PC-9 (cell line): ENCODE data around the gene AMDHD1. TPM values are rescaled to one million over a fixed set of nuclear protein-coding genes. Genes with fewer than 3 reads are reported as not detected.
A peak's percentile ranks its signal among the peaks of the same experiment; 100 is the strongest.

Source experiments
- BruUV-seq: library from RNA; stranded (reverse); fragments of 400-500 nt; replicated peaks from 2 replicates; lab custom pipeline; 2021; lab: Mats Ljungman, UMichigan
- CTCF ChIA-PET: fragments of 300-600 bp; sonication (Branson Sonifier 250); formaldehyde crosslinking; loops from one replicate; lab custom pipeline; 2022; ENCODE audit warnings: antibody characterized with exemption; lab: Charles Lee
- POLR2A ChIA-PET: fragments of 300-600 bp; sonication (Branson Sonifier 250); formaldehyde crosslinking; loops from one replicate; lab custom pipeline; 2022; ENCODE audit warnings: antibody characterized with exemption; ENCODE audit not compliant: unreplicated experiment; lab: Charles Lee
- DNase-seq, 2 experiments: peaks; one replicate each; pipeline versions ENCODE4 v3.0.0 to v3.0.0-alpha.2; 2015 to 2022; ENCODE audit warnings: mixed read lengths in 1 of 2
- H2AFZ ChIP-seq: fragments of 200-600 bp; sonication (generic); 2 replicates; pipeline ENCODE4 v1.8.1; 2017; ENCODE audit warnings: antibody characterized with exemption
- H3F3A ChIP-seq: fragments of 200-600 bp; sonication (generic); 2 replicates; pipeline ENCODE4 v1.8.1; 2017; ENCODE audit warnings: antibody characterized with exemption, mild to moderate bottlenecking, low read depth; ENCODE audit not compliant: insufficient read depth
- H3K27ac ChIP-seq: fragments of 200-600 bp; sonication (generic); 2 replicates; pipeline ENCODE4 v1.6.1; 2016; ENCODE audit warnings: mixed run types
- H3K27me3 ChIP-seq: fragments of 200-600 bp; sonication (generic); 2 replicates; pipeline ENCODE4 v1.6.1; 2016; ENCODE audit warnings: low read depth, mixed run types; ENCODE audit not compliant: insufficient read depth
- H3K36me3 ChIP-seq: fragments of 200-600 bp; sonication (generic); 2 replicates; pipeline ENCODE4 v1.6.1; 2016; ENCODE audit warnings: low read depth, mixed run types
- H3K4me1 ChIP-seq: fragments of 200-600 bp; sonication (generic); replicated peaks from 2 replicates; pipeline ENCODE4 v1.6.1; 2016; ENCODE audit warnings: mixed run types; ENCODE audit not compliant: insufficient read depth
- H3K4me2 ChIP-seq: fragments of 200-600 bp; sonication (generic); 2 replicates; pipeline ENCODE4 v1.6.1; 2017; ENCODE audit warnings: mixed run types
- H3K4me3 ChIP-seq: fragments of 200-600 bp; sonication (generic); 2 replicates; pipeline ENCODE4 v1.6.1; 2016; ENCODE audit warnings: mixed run types
- H3K79me2 ChIP-seq: fragments of 200-600 bp; sonication (generic); 2 replicates; pipeline ENCODE4 v1.6.1; 2017; ENCODE audit warnings: low read depth, mixed run types
- H3K9me2 ChIP-seq: fragments of 200-600 bp; sonication (generic); 2 replicates; pipeline ENCODE4 v1.8.1; 2017; ENCODE audit warnings: mild to moderate bottlenecking; ENCODE audit not compliant: insufficient read depth
- H3K9me3 ChIP-seq: fragments of 200-600 bp; sonication (generic); 2 replicates; pipeline ENCODE4 v1.8.1; 2016; ENCODE audit warnings: low read depth; ENCODE audit not compliant: insufficient read depth
- H4K20me1 ChIP-seq: fragments of 200-600 bp; sonication (generic); 2 replicates; pipeline ENCODE4 v1.8.1; 2017; ENCODE audit not compliant: insufficient read depth
- EZH2 ChIP-seq: fragments of 200-600 bp; sonication (generic); IDR thresholded peaks from 2 replicates; pipeline ENCODE4 v1.8.0; 2017; ENCODE audit warnings: antibody characterized with exemption, low read depth
- intact Hi-C: fragments of 100-400 bp; cut with micrococcal nuclease; formaldehyde crosslinking; loops from one replicate; pipeline ENCODE4 v1.10.0; 2022; ENCODE audit not compliant: unreplicated experiment
- total RNA-seq: library from RNA; stranded (reverse); gene quantifications from 2 replicates; pipeline ENCODE4 v1.2.3, GENCODE V29; 2021
- TF ChIP-seq, protein P1 (sequence below): fragments of 200-600 bp; sonication (generic); conservative IDR thresholded peaks from 2 replicates; pipeline ENCODE4 v1.6.1; 2017; ENCODE audit warnings: mixed run types, antibody characterized with exemption, mild to moderate bottlenecking, moderate library complexity

Gene AMDHD1
- total RNA-seq, 1 experiment from 2014 or later: 2.9 TPM

DNA sequence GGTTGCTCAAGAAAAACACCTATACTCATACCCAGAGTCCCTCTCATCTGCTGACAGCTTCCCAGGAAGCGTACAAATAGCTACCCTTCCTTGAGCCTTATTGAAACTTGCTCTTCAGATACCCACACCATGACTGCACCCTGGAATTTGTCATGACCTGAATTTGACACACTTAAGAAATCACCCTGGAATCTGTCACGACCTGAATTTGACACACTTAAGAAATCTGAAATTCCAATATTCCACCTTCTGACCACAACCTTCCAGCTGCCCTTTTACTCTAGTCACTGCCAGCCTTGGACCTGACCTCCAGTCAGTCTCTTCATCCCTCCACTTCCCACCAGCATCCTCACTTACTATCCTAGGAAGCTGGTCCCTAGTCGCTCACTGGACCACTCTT lies 54.1 kb downstream of the AMDHD1 start:
- peak in 1 of 2 experiments; percentile 69 for DNase-seq
- H3K9me2 ChIP-seq: no peaks in the 10 kb centered on the region
- no peaks in the 10 kb centered on the region for H3K36me3 ChIP-seq
- peak overlapping the region; percentile 60 for H3K4me2 ChIP-seq
- no peak overlapping the region for H3K4me3 ChIP-seq
- ChIA-PET CTCF (no interaction called here), POLR2A (interaction anchor here (0.6 kb wide), 1 partner anchor 279 kb away, joined by 3 read pairs; no protein-coding TSS in a partner anchor)
- peaks cover 36% of the 10 kb centered on the region for H3F3A ChIP-seq
- H4K20me1 ChIP-seq: no peaks in the 10 kb centered on the region
- intact Hi-C loops: no loop called here
- H3K4me1 ChIP-seq: peaks cover 39% of the 10 kb centered on the region
- no TSS peak for BruUV-seq
- H3K9me3 ChIP-seq: no peaks in the 10 kb centered on the region
- TF ChIP-seq EZH2: no peak
- TF ChIP-seq, protein P1, sequence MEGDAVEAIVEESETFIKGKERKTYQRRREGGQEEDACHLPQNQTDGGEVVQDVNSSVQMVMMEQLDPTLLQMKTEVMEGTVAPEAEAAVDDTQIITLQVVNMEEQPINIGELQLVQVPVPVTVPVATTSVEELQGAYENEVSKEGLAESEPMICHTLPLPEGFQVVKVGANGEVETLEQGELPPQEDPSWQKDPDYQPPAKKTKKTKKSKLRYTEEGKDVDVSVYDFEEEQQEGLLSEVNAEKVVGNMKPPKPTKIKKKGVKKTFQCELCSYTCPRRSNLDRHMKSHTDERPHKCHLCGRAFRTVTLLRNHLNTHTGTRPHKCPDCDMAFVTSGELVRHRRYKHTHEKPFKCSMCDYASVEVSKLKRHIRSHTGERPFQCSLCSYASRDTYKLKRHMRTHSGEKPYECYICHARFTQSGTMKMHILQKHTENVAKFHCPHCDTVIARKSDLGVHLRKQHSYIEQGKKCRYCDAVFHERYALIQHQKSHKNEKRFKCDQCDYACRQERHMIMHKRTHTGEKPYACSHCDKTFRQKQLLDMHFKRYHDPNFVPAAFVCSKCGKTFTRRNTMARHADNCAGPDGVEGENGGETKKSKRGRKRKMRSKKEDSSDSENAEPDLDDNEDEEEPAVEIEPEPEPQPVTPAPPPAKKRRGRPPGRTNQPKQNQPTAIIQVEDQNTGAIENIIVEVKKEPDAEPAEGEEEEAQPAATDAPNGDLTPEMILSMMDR: no peak
- no peak overlapping the region for H2AFZ ChIP-seq
- H3K27me3 ChIP-seq: no peaks in the 10 kb centered on the region
- peak overlapping the region; percentile 48 for H3K27ac ChIP-seq
- H3K79me2 ChIP-seq: no peaks in the 10 kb centered on the region

DNA sequence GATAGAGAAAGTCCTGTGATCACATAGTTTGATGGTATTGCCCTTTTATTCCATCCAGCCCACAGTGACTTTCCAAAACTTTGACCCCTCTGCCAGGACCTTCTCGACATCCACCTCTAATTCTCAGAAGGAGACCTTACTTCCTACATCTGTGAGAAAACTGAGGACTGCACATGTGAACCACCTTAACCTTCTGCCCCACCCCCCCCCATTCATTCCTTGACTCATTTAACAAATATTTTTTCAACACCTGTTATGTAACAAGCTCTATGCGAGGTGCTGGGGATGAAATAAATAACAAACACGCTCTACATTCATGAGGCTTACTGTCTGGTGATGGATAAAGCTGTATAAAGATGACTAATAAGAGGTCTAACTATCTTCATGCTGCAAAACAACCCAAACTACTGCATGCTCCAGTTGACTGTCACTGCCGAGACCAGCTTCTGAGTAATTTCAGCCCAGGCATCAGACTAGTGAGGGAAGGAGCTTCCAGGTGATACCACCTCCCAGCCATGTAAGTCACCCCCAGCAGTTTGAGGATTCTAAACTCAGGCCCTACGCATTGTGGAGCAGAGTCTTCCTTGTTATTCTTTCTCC lies 54.9 kb downstream of the AMDHD1 start:
- H3K27me3 ChIP-seq: no peaks in the 10 kb centered on the region
- peak in 1 of 2 experiments; percentile 75 for DNase-seq
- peaks cover 39% of the 10 kb centered on the region for H3K4me1 ChIP-seq
- no peaks in the 10 kb centered on the region for H3K36me3 ChIP-seq
- no peaks in the 10 kb centered on the region for H4K20me1 ChIP-seq
- TF ChIP-seq EZH2: no peak
- TF ChIP-seq, protein P1: no peak
- H3K27ac ChIP-seq: peak overlapping the region; percentile 48
- peaks cover 36% of the 10 kb centered on the region for H3F3A ChIP-seq
- no peak overlapping the region for H3K4me3 ChIP-seq
- H3K79me2 ChIP-seq: no peaks in the 10 kb centered on the region
- POLR2A ChIA-PET: interaction anchor here (0.6 kb wide), 2 partner anchors 133 to 525 kb away, joined by 3 to 18 read pairs; no protein-coding TSS in a partner anchor
- peak overlapping the region; percentile 60; the same call in 1 of the 2 replicates for H3K4me2 ChIP-seq
- no peak overlapping the region for H2AFZ ChIP-seq
- CTCF ChIA-PET: interaction anchor here (0.5 to 0.9 kb wide), 6 partner anchors 57 to 1473 kb away, joined by 3 to 8 read pairs (median 4); no protein-coding TSS in a partner anchor
- no peaks in the 10 kb centered on the region for H3K9me3 ChIP-seq
- H3K9me2 ChIP-seq: no peaks in the 10 kb centered on the region
- intact Hi-C loops: no loop called here
- BruUV-seq: no TSS peak

DNA sequence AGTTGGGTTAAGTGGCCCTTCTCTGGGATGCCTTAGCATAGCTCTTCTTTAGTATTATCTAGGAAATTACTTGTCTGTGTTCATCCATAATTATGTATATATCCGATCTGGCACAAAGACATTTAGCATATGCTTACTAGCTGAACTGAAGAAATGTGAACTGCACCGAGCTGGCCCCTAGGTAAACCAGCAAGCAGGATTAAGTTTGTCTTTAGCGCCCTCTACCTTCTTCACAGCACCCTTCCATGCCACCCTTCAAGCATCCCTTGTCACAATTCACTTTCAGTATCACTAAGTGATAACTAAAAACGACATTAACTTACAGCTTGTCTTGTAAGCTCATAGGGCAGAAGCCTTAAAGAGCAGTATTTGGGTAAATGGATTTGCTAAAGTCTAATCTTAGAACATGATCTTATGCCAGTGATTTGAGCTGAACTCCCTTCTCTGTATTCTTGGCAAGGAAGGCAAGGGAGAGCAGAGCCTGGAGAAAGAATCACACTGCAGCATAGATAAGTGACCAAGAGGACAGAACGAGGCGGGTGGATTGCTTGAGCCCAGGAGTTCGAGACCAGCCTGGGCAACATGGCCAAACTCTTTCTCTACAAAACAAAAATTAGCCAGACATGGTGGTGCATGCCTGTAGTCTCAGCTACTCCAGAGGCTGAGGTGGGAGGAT lies 55.6 kb downstream of the AMDHD1 start:
- H2AFZ ChIP-seq: no peak overlapping the region
- no peaks in the 10 kb centered on the region for H3K79me2 ChIP-seq
- TSS peak; percentile 15 for BruUV-seq
- 0 out of 2 replicates have a peak overlapping the region, but pooled peaks have one; percentile 60 for H3K4me2 ChIP-seq
- DNase-seq: no peak
- peaks cover 39% of the 10 kb centered on the region for H3K4me1 ChIP-seq
- ChIA-PET CTCF (interaction anchor here (0.5 to 0.9 kb wide), 7 partner anchors 58 to 1473 kb away, joined by 3 to 8 read pairs (median 4); no protein-coding TSS in a partner anchor), POLR2A (interaction anchor here (0.5 to 0.6 kb wide), 3 partner anchors 14 to 525 kb away, joined by 3 to 18 read pairs (median 4); no protein-coding TSS in a partner anchor)
- H4K20me1 ChIP-seq: no peaks in the 10 kb centered on the region
- H3K9me3 ChIP-seq: no peaks in the 10 kb centered on the region
- peaks cover 3% of the 10 kb centered on the region; the same call in 1 of the 2 replicates for H3K36me3 ChIP-seq
- no peaks in the 10 kb centered on the region for H3K9me2 ChIP-seq
- intact Hi-C loops: no loop called here
- TF ChIP-seq, protein P1: peak; percentile 75
- no peak for TF ChIP-seq EZH2
- H3F3A ChIP-seq: peaks cover 36% of the 10 kb centered on the region
- H3K27me3 ChIP-seq: no peaks in the 10 kb centered on the region
- H3K4me3 ChIP-seq: no peak overlapping the region
- peak overlapping the region; percentile 37 for H3K27ac ChIP-seq
